Hematopoietic multipotent progenitor cell treated with erythropoietin and hydrocortisone succinate and interleukin-3 and kit ligand, for 6 days (in vitro differentiated cells): ENCODE measurements around the gene NRXN3.

ENCODE experiments used
- DNase-seq: peaks from one replicate; pipeline ENCODE4 v3.0.0-alpha.2; 2015

Gene NRXN3

DNA sequence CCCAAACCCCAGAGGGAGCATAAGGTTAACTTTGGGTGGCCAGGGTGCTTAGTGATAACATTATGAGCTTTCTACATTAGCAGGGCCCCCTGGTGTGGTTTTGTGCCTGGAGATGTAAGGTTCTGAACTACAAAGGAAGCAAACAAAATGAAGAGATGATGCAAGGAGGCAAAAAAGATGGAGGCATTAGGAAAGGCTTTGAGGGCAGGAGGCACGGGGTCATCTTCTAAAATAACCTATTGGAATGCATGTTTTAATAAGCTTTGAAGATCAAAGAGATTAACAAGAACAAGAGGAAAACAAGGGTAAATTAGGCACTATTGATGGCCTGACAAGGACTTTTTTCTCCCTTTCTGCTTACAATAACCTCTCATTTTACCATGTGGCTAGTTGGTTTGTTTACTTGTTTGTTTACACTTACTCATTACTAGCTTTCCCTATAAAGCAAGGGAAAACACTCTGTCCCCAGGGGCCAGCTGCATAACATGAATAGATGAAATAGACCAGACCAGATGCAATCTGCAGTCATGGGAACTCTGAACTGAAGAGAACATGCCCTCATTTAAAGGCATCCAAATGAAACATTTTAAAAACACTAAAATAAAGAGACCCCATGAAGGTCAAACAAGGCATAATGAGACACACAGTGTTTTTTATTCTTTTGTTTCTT is 1650.8 kb downstream of the NRXN3 start:
- DNase-seq: no peak

GRCh38 chr14:79822034-79822433 is 1651.9 kb downstream of the NRXN3 start:
- DNase-seq: no peak

DNA sequence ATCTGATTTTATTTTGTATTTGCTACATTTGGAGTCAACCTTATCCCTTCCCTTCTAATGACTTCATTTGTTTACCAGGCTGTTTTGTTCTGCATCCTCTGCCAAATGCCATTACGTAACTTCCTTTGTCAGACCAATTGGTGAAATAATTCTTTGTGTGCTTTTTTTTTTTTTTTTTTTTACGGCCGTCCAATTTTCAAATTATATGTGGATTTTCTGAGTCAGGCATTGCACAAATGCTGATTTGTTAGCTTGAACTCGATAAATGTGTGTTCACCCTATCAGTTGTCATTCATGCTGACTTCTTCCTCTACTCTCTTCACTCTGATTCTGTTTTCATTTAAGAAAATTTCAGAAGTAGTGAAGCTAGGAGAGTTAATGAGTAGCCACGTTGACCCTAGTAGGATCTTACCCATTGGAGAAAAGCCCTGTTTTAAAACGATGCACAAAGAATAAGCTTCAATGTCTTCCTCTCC is 1654.9 kb downstream of the NRXN3 start:
- no peak for DNase-seq

- no peak for DNase-seq
These were observed 1656.2 kb downstream of the NRXN3 start for GRCh38 chr14:79826362-79826761.

DNA sequence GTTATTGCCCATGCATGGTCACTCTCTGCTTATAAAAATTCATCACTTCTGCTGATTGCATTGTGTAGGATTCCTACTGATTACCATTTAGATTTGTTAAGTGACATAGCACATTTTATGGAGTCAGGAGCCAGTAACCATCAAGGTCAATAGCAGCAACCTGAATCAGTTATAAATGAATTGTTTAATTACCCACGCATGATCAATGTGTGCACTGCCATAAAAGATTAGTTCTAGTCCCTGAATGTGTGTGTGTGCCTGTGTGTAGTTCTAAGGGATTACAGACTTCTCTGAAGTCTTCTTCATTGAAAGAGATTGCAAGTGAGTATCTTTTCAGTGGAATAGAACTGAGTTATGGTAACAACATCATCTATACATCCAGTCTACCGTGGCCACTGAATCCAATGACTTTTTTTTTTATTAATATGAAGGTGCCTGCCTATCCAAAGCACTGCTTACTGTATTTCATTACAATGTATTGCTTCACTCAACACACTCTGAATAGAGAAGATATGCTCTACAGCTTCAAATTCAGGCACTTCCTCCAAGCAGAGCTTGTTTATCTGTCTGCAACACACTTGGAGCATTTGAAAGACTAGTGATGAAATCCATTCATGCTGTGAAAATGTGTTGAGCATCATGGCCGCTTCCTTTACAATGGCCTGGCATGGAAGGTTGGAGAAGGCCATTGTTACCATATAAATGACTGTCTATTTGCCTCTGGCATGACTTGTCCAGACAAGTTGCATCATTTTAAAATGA is 1659.4 kb downstream of the NRXN3 start:
- DNase-seq: no peak

GRCh38 chr14:79831195-79831892 is 1661.2 kb downstream of the NRXN3 start:
- no peak for DNase-seq

DNA sequence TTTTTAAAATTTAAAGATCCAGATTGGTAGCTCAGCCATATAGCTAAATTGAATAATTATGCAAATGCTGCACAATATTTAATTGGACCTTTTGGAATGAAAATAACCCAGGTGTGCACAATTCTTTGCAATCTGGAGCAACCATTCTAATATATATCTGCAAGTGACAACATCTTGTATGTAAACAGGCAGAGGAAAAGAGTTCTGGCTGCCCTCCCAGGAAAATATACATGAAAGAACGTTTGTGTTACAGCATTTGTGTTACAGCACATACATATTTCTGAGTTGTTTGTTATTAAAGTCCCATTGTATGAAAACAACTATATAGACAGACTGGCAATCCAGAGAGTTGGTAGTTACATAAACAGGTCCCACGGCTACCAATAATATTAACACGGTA is 1663.6 kb downstream of the NRXN3 start:
- DNase-seq: no peak

GRCh38 chr14:79834868-79835267 is 1664.7 kb downstream of the NRXN3 start:
- no peak for DNase-seq

DNA sequence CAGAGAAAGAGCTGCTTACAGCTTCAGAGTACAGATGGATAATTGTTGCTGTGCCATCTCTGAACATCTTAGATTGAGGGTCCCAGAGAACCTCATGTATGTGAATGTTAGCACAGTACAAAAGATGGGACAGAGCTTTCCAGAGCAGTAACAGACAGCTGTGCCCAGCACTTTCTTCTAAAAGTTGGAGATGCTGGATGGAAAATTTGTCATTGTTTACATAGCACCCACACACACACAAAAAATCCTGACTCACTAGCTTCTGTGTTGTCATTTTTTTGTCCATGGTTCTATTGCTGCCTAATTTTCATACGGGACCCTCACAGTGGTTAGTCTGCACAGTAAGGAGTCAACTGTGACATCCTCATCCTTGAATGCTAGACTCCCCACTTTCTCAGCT is 1666.4 kb downstream of the NRXN3 start:
- no peak for DNase-seq

- no peak for DNase-seq
These were observed 1667.5 kb downstream of the NRXN3 start for GRCh38 chr14:79837699-79838098.

GRCh38 chr14:79840103-79840502 is 1669.9 kb downstream of the NRXN3 start:
- no peak for DNase-seq

GRCh38 chr14:79840831-79841230 is 1670.7 kb downstream of the NRXN3 start:
- DNase-seq: no peak

GRCh38 chr14:79841433-79841832 is 1671.3 kb downstream of the NRXN3 start:
- DNase-seq: no peak

- DNase-seq: no peak
These were observed 1672.1 kb downstream of the NRXN3 start for GRCh38 chr14:79842270-79842669.

GRCh38 chr14:79852950-79853744 is 1683.0 kb downstream of the NRXN3 start:
- DNase-seq: no peak

- DNase-seq: no peak
These were observed 1685.6 kb downstream of the NRXN3 start for GRCh38 chr14:79855789-79856188.

DNA sequence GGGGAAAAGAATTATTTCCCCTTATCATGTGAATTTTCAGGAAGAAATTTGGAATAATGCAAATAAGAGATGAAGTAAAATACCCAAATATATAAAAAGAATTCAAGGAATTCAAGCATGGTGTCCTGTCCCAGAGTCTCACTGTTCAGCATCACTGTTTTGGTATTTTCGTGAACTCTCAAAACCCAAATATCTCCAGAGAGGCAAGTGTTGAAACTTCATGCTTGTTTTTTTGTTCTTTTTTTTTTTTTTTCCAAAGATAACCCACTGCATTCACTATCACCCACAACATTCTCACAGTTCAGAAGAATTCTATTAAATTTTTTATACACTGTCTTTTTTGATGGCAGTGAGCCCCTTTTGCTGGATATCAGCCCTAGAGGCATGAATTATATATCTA is 1686.2 kb downstream of the NRXN3 start:
- no peak for DNase-seq

- no peak for DNase-seq
These were observed 1690.9 kb downstream of the NRXN3 start for GRCh38 chr14:79861111-79861510.

DNA sequence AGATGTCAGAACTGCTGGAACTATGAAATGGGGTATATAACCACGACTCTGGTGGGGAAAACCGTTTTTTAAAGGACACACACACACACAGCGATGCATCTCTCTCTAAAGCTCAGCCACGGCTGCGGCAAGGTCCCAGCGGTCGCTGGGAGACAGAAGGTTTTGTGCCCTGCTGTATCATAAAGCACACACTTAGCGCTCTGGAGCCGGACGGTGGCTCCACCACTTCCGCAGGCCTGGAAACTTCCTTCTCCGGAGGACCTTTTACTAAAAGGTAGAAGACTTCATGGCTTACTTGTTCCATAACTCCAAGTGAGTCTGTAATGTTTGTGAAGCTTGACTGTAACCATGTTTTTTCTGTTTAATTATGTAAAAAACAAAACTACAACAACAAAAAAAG is 1691.9 kb downstream of the NRXN3 start:
- no peak for DNase-seq

GRCh38 chr14:79871136-79871535 is 1701.0 kb downstream of the NRXN3 start:
- DNase-seq: no peak

DNA sequence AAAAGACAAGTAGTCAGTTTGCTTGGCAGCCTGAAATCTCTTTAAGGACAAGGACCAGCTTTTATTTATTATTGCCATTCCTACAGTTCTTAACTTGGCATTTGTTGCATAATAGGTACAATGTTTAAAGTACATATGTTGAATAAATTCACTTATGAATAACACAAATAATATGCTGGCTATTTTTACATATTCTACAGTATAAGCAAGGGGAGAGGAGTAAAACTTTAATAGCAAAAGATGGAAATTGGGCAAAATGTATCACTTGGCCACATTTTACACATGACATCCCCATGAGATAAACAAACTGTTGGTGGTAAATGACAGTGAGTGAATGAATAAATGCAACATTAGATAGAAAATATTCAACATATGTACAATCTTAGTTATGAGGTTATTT is 1708.1 kb downstream of the NRXN3 start:
- DNase-seq: no peak

- DNase-seq: no peak
These were observed 1708.6 kb downstream of the NRXN3 start for GRCh38 chr14:79878785-79879184.

GRCh38 chr14:79881299-79881698 is 1711.1 kb downstream of the NRXN3 start:
- no peak for DNase-seq
